Caco-2 (cell line): Measurements from ENCODE around the gene TOMM40L. TPM values are rescaled to one million over a fixed set of nuclear protein-coding genes. Genes with fewer than 3 reads are reported as not detected.

Source experiments
- BruUV-seq: library from RNA; stranded (reverse); fragments of 400-500 nt; replicated peaks from 2 replicates; lab custom pipeline; 2021; lab: Mats Ljungman, UMichigan
- CTCF ChIA-PET: fragments of 300-600 bp; sonication (Branson Sonifier 250); formaldehyde crosslinking; loops from one replicate; lab custom pipeline; 2022; ENCODE audit warnings: antibody characterized with exemption; lab: Charles Lee
- POLR2A ChIA-PET: fragments of 300-600 bp; sonication (Branson Sonifier 250); formaldehyde crosslinking; loops from one replicate; lab custom pipeline; 2022; ENCODE audit warnings: antibody characterized with exemption; lab: Charles Lee
- DNase-seq, 2 experiments: peaks; one replicate each; pipeline versions ENCODE4 v3.0.0 to v3.0.0-alpha.2; 2020 to 2022
- H3K27me3 ChIP-seq: replicated peaks from 2 replicates; pipeline ENCODE4 v1.6.0; 2011; ENCODE audit warnings: low read length; ENCODE audit not compliant: control insufficient read depth, insufficient read depth
- H3K36me3 ChIP-seq: 2 replicates; pipeline ENCODE4 v1.5.1; 2011; ENCODE audit warnings: low read length; ENCODE audit not compliant: control insufficient read depth, insufficient read depth
- H3K4me1 ChIP-seq: fragments of 250-450 bp; sonication (Bioruptor Pico); 2 replicates; pipeline ENCODE4 v1.5.1; 2020; ENCODE audit warnings: mild to moderate bottlenecking
- H3K4me3 ChIP-seq: 2 replicates; pipeline ENCODE4 v1.5.1; 2011; ENCODE audit warnings: low read depth, mild to moderate bottlenecking, control low read depth, low read length
- H3K9me3 ChIP-seq: fragments of 250-450 bp; sonication (Bioruptor Pico); 2 replicates; pipeline ENCODE4 v1.5.1; 2020; ENCODE audit warnings: mild to moderate bottlenecking, moderate library complexity
- H3K27ac Mint-ChIP-seq: one replicate; pipeline ENCODE4 v1.8.0; 2022; ENCODE audit warnings: mixed read lengths; ENCODE audit not compliant: unreplicated experiment
- H3K27me3 Mint-ChIP-seq: one replicate; pipeline ENCODE4 v1.8.0; 2022; ENCODE audit warnings: mixed read lengths; ENCODE audit not compliant: insufficient read depth, unreplicated experiment
- H3K36me3 Mint-ChIP-seq: one replicate; pipeline ENCODE4 v1.8.0; 2022; ENCODE audit warnings: mild to moderate bottlenecking, mixed read lengths; ENCODE audit not compliant: insufficient read depth, unreplicated experiment
- H3K4me1 Mint-ChIP-seq: one replicate; pipeline ENCODE4 v1.8.0; 2022; ENCODE audit warnings: low read depth, mixed read lengths; ENCODE audit not compliant: unreplicated experiment
- H3K4me3 Mint-ChIP-seq: one replicate; pipeline ENCODE4 v1.8.0; 2022; ENCODE audit warnings: mild to moderate bottlenecking, moderate library complexity, mixed read lengths; ENCODE audit not compliant: unreplicated experiment
- H3K9me3 Mint-ChIP-seq: one replicate; pipeline ENCODE4 v1.8.0; 2022; ENCODE audit warnings: mixed read lengths; ENCODE audit not compliant: unreplicated experiment
- CTCF ChIP-seq, 2 experiments: fragments of 200-600 bp in 1 of 2; IDR thresholded peaks; 1 replicate in 1 of 2; 2 replicates in 1 of 2; pipeline versions ENCODE4 v1.5.1 to v1.8.0; 2011 to 2022; ENCODE audit warnings: antibody characterized with exemption in 1 of 2, control low read depth in 1 of 2, inconsistent platforms in 1 of 2, low read depth in 1 of 2, low read length in 1 of 2, mild to moderate bottlenecking in 1 of 2, moderate library complexity in 1 of 2; ENCODE audit not compliant: insufficient read depth in 1 of 2, severe bottlenecking in 1 of 2, unreplicated experiment in 1 of 2
- intact Hi-C: fragments of 100-400 bp; cut with micrococcal nuclease; formaldehyde crosslinking; loops from one replicate; pipeline ENCODE4 v1.10.0; 2022; ENCODE audit not compliant: unreplicated experiment
- total RNA-seq: library from RNA; stranded (reverse); gene quantifications from 2 replicates; pipeline ENCODE4 v1.2.3, GENCODE V29; 2022

Gene TOMM40L
- total RNA-seq, 1 experiment from 2014 or later: 23.1 TPM

- Mint-ChIP-seq H3K4me3 (no peak overlapping the region), H3K4me1 (peaks cover 23% of the 10 kb centered on the region), H3K36me3 (peaks cover 9% of the 10 kb centered on the region), H3K27ac (no peak overlapping the region), H3K9me3 (no peaks in the 10 kb centered on the region), H3K27me3 (no peaks in the 10 kb centered on the region)
- DNase-seq: no peak
- Histone ChIP-seq H3K36me3 (no peaks in the 10 kb centered on the region), H3K9me3 (no peaks in the 10 kb centered on the region), H3K27me3 (no peaks in the 10 kb centered on the region), H3K4me3 (no peak overlapping the region), H3K4me1 (peaks cover 6% of the 10 kb centered on the region; the same call in 1 of the 2 replicates)
- no peak for TF ChIP-seq CTCF (IDR thresholded peaks at IDR 0.05; ENCODE audit: insufficient read depth in 1 of 2, low read depth in 1 of 2, low read length in 1 of 2, severe bottlenecking in 1 of 2, unreplicated experiment in 1 of 2)
- ChIA-PET CTCF (interaction anchor here (0.7 kb wide), 2 partner anchors 20 to 195 kb away, joined by 4 read pairs; partner anchors contain the start of gene B4GALT3), POLR2A (no interaction called here)
- intact Hi-C loops: no loop called here
- no TSS peak for BruUV-seq
Measured at GRCh38 chr1:161197560-161198193, 28.2 kb upstream of the TOMM40L start.

- no peak for DNase-seq
- Mint-ChIP-seq H3K9me3 (no peaks in the 10 kb centered on the region), H3K36me3 (peaks cover 9% of the 10 kb centered on the region), H3K27me3 (no peaks in the 10 kb centered on the region), H3K27ac (no peak overlapping the region), H3K4me1 (peaks cover 20% of the 10 kb centered on the region), H3K4me3 (no peak overlapping the region)
- H3K9me3 ChIP-seq: no peaks in the 10 kb centered on the region
- intact Hi-C loops: no loop called here
- peaks cover 2% of the 10 kb centered on the region for H3K36me3 ChIP-seq
- BruUV-seq: no TSS peak
- no peak for TF ChIP-seq CTCF (IDR thresholded peaks at IDR 0.05; ENCODE audit: insufficient read depth in 1 of 2, low read depth in 1 of 2, low read length in 1 of 2, severe bottlenecking in 1 of 2, unreplicated experiment in 1 of 2)
- H3K4me1 ChIP-seq: peaks cover 13% of the 10 kb centered on the region; the same call in 1 of the 2 replicates
- POLR2A ChIA-PET: no interaction called here
- CTCF ChIA-PET: interaction anchor here (0.6 kb wide), 1 partner anchor 174 kb away, joined by 3 read pairs; no protein-coding TSS in a partner anchor
- H3K4me3 ChIP-seq: no peak overlapping the region
- no peaks in the 10 kb centered on the region for H3K27me3 ChIP-seq
Measured at GRCh38 chr1:161198194-161198896, 27.5 kb upstream of the TOMM40L start.

- H3K36me3 Mint-ChIP-seq: peaks cover 9% of the 10 kb centered on the region
- DNase-seq: no peak
- H3K9me3 Mint-ChIP-seq: no peaks in the 10 kb centered on the region
- no peak within 1 kb of the TSS for H3K27ac Mint-ChIP-seq
- ChIA-PET POLR2A (no interaction called here), CTCF (interaction anchor here (0.6 kb wide), 1 partner anchor 174 kb away, joined by 3 read pairs; no protein-coding TSS in a partner anchor)
- H3K36me3 ChIP-seq: peaks cover 3% of the 10 kb centered on the region
- H3K4me1 Mint-ChIP-seq: peaks cover 20% of the 10 kb centered on the region
- TF ChIP-seq CTCF (IDR thresholded peaks at IDR 0.05; ENCODE audit: insufficient read depth in 1 of 2, low read depth in 1 of 2, low read length in 1 of 2, severe bottlenecking in 1 of 2, unreplicated experiment in 1 of 2): no peak
- no peaks in the 10 kb centered on the region for H3K27me3 ChIP-seq
- H3K4me3 ChIP-seq: no peak within 1 kb of the TSS
- intact Hi-C loops: no loop called here
- no peak within 1 kb of the TSS for H3K4me3 Mint-ChIP-seq
- H3K9me3 ChIP-seq: no peaks in the 10 kb centered on the region
- BruUV-seq: no TSS peak
- H3K4me1 ChIP-seq: peaks cover 13% of the 10 kb centered on the region; the same call in 1 of the 2 replicates
- H3K27me3 Mint-ChIP-seq: no peaks in the 10 kb centered on the region
Measured at GRCh38 chr1:161198897-161199431, 26.9 kb upstream of the TOMM40L start, which contains the start of gene ADAMTS4. ADAMTS4 (minus strand) TSS chr1:161199054; CDS start chr1:161198627, 427 bp downstream.
